ENCODE measurements around the gene SH3PXD2A.

Gene SH3PXD2A

GRCh38 chr10:103553743-103554487 lies 301.5 kb downstream of the SH3PXD2A start:
- no peak for TF ChIP-seq CTCF (IDR thresholded peaks at IDR 0.05)
- Histone ChIP-seq H3K79me2 (peaks cover 7% of the 10 kb centered on the region), H3K4me1 (peaks cover 30% of the 10 kb centered on the region), H3K4me2 (ENCODE audit: low read length) (no peak overlapping the region), H3K36me3 (ENCODE audit: control insufficient read depth, insufficient read depth, low read length) (no peaks in the 10 kb centered on the region), H3K9ac (no peak overlapping the region), H3K27me3 (ENCODE audit: control insufficient read depth, insufficient read depth, low read length) (no peaks in the 10 kb centered on the region), H3K9me3 (ENCODE audit: control insufficient read depth, low read length) (no peaks in the 10 kb centered on the region), H3K27ac (no peak overlapping the region), H2AFZ (no peak overlapping the region), H3K4me3 (ENCODE audit: low read depth, low read length) (no peak overlapping the region)

GRCh38 chr10:103552856-103553742 lies 302.3 kb downstream of the SH3PXD2A start:
- Histone ChIP-seq H2AFZ (no peak overlapping the region), H3K4me1 (peaks cover 32% of the 10 kb centered on the region), H3K4me3 (ENCODE audit: low read depth, low read length) (no peak overlapping the region), H3K36me3 (ENCODE audit: control insufficient read depth, insufficient read depth, low read length) (no peaks in the 10 kb centered on the region), H3K9ac (no peak overlapping the region), H3K27ac (no peak overlapping the region), H3K27me3 (ENCODE audit: control insufficient read depth, insufficient read depth, low read length) (no peaks in the 10 kb centered on the region), H3K79me2 (peaks cover 7% of the 10 kb centered on the region), H3K9me3 (ENCODE audit: control insufficient read depth, low read length) (no peaks in the 10 kb centered on the region), H3K4me2 (ENCODE audit: low read length) (no peak overlapping the region)
- no peak for TF ChIP-seq CTCF (IDR thresholded peaks at IDR 0.05)

GRCh38 chr10:103551619-103552602 lies 303.5 kb downstream of the SH3PXD2A start:
- Histone ChIP-seq H3K9me3 (ENCODE audit: control insufficient read depth, low read length) (no peaks in the 10 kb centered on the region), H3K4me2 (ENCODE audit: low read length) (no peak overlapping the region), H3K4me3 (ENCODE audit: low read depth, low read length) (no peak overlapping the region), H3K27me3 (ENCODE audit: control insufficient read depth, insufficient read depth, low read length) (no peaks in the 10 kb centered on the region), H3K27ac (no peak overlapping the region), H2AFZ (no peak overlapping the region), H3K79me2 (no peaks in the 10 kb centered on the region), H3K36me3 (ENCODE audit: control insufficient read depth, insufficient read depth, low read length) (no peaks in the 10 kb centered on the region), H3K4me1 (peaks cover 37% of the 10 kb centered on the region), H3K9ac (no peak overlapping the region)
- TF ChIP-seq CTCF (IDR thresholded peaks at IDR 0.05), result no peak

- Histone ChIP-seq H3K4me3 (ENCODE audit: low read depth, low read length) (no peak overlapping the region), H3K9me3 (ENCODE audit: control insufficient read depth, low read length) (no peaks in the 10 kb centered on the region), H3K27me3 (ENCODE audit: control insufficient read depth, insufficient read depth, low read length) (no peaks in the 10 kb centered on the region), H3K4me1 (peaks cover 54% of the 10 kb centered on the region), H3K79me2 (no peaks in the 10 kb centered on the region), H3K9ac (no peak overlapping the region), H3K4me2 (ENCODE audit: low read length) (no peak overlapping the region), H3K27ac (no peak overlapping the region), H2AFZ (no peak overlapping the region), H3K36me3 (ENCODE audit: control insufficient read depth, insufficient read depth, low read length) (no peaks in the 10 kb centered on the region)
- no peak for TF ChIP-seq CTCF (IDR thresholded peaks at IDR 0.05)
These were observed 305.1 kb downstream of the SH3PXD2A start for GRCh38 chr10:103550229-103550628.

Data from parathyroid adenoma (tissue), 2 donors.